IPS-15b (cell line): ENCODE measurements around the gene HES4.

ENCODE experiments used
- H3K27me3 ChIP-seq: one replicate; pipeline ENCODE4 v1.6.1; 2013; ENCODE audit warnings: low read length; ENCODE audit not compliant: control insufficient read depth, insufficient read depth
- H3K36me3 ChIP-seq: one replicate; pipeline ENCODE4 v1.6.1; 2013; ENCODE audit warnings: low read length; ENCODE audit not compliant: control insufficient read depth, insufficient read depth
- H3K4me1 ChIP-seq: one replicate; pipeline ENCODE4 v1.6.1; 2013; ENCODE audit warnings: mild to moderate bottlenecking, low read length; ENCODE audit not compliant: control insufficient read depth, insufficient read depth
- H3K4me3 ChIP-seq: one replicate; pipeline ENCODE4 v1.5.1; 2013; ENCODE audit warnings: low read depth, low read length
- H3K9ac ChIP-seq: one replicate; pipeline ENCODE4 v1.6.1; 2013; ENCODE audit warnings: low read depth, mild to moderate bottlenecking, low read length
- H3K9me3 ChIP-seq: one replicate; pipeline ENCODE4 v1.6.1; 2013; ENCODE audit warnings: mild to moderate bottlenecking, low read length; ENCODE audit not compliant: control insufficient read depth, insufficient read depth

The HES4 gene

GRCh38 chr1:952201-952600 is 47.7 kb downstream of the HES4 start:
- Histone ChIP-seq H3K4me1 (no peaks in the 10 kb centered on the region), H3K9ac (no peak overlapping the region), H3K27me3 (no peaks in the 10 kb centered on the region), H3K36me3 (peaks cover 88% of the 10 kb centered on the region), H3K4me3 (no peak overlapping the region), H3K9me3 (no peaks in the 10 kb centered on the region)

GRCh38 chr1:951364-951763 is 48.5 kb downstream of the HES4 start:
- H3K9ac ChIP-seq = no peak overlapping the region
- H3K9me3 ChIP-seq = no peaks in the 10 kb centered on the region
- H3K36me3 ChIP-seq = peaks cover 84% of the 10 kb centered on the region
- H3K4me3 ChIP-seq = no peak overlapping the region
- H3K4me1 ChIP-seq = no peaks in the 10 kb centered on the region
- no peaks in the 10 kb centered on the region for H3K27me3 ChIP-seq

GRCh38 chr1:950881-951280 is 49.0 kb downstream of the HES4 start:
- no peak overlapping the region for H3K9ac ChIP-seq
- H3K4me1 ChIP-seq = no peaks in the 10 kb centered on the region
- H3K36me3 ChIP-seq = peaks cover 81% of the 10 kb centered on the region
- no peaks in the 10 kb centered on the region for H3K9me3 ChIP-seq
- no peaks in the 10 kb centered on the region for H3K27me3 ChIP-seq
- no peak overlapping the region for H3K4me3 ChIP-seq

- H3K9me3 ChIP-seq = no peaks in the 10 kb centered on the region
- H3K4me1 ChIP-seq = no peaks in the 10 kb centered on the region
- H3K27me3 ChIP-seq = no peaks in the 10 kb centered on the region
- no peak overlapping the region for H3K9ac ChIP-seq
- H3K36me3 ChIP-seq = peaks cover 82% of the 10 kb centered on the region
- H3K4me3 ChIP-seq = no peak overlapping the region
Measured at GRCh38 chr1:950268-950667, 49.6 kb downstream of the HES4 start.
